GM23248 (cell line): ENCODE measurements around the gene COX6B1.

Source experiments
- EZH2 ChIP-seq: fragments of 200-600 bp; sonication (generic); IDR thresholded peaks from 2 replicates; pipeline ENCODE4 v1.6.1; 2018; ENCODE audit warnings: antibody characterized with exemption, mild to moderate bottlenecking; ENCODE audit not compliant: insufficient read depth, poor library complexity, severe bottlenecking
- EZH2phosphoT487 ChIP-seq: fragments of 200-600 bp; sonication (generic); IDR thresholded peaks from 2 replicates; pipeline ENCODE4 v1.6.1; 2018; ENCODE audit warnings: antibody characterized with exemption, moderate library complexity, mild to moderate bottlenecking, low read depth; ENCODE audit not compliant: insufficient read depth

DNA sequence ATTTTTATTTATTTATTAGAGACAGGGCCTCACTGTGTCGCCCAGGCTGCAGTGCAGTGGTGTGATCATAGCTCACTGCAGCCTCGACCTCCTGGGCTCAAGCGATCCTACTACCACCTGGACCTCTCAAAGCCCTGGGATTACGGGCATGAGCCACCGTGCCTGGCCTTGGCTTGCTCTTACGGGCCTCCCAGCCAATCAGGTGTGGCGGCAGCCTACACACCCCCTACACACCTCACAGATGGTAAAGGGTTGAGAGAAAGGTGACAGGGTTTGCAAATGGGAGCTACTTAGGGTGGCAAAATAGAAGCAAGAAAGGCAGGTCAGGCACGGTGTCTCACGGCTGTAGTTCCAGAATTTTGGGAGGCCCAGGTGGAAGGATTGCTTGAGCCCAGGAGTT lies 55.2 kb downstream of the COX6B1 start:
- no peak for TF ChIP-seq EZH2
- TF ChIP-seq EZH2phosphoT487, result no peak
